Testis (tissue), 3 donors: Measurements from ENCODE around the gene ZNF273. TPM values are rescaled to one million over a fixed set of nuclear protein-coding genes. Genes with fewer than 3 reads are reported as not detected.

Experiments used
- DNase-seq: peaks from one replicate; pipeline ENCODE4 v3.0.0-alpha.2; 2019
- H3K27ac ChIP-seq, 2 donors: fragments of 200-600 bp; sonication (generic); one replicate each; pipeline ENCODE4 v1.5.1; 2019
- H3K27me3 ChIP-seq: fragments of 200-600 bp; sonication (generic); one replicate; pipeline ENCODE4 v1.5.1; 2019
- H3K36me3 ChIP-seq: fragments of 200-600 bp; sonication (generic); one replicate; pipeline ENCODE4 v1.5.1; 2017; ENCODE audit warnings: low read depth; ENCODE audit errors: missing control alignments
- H3K4me1 ChIP-seq: fragments of 200-600 bp; sonication (generic); one replicate; pipeline ENCODE4 v1.5.1; 2019
- H3K4me3 ChIP-seq, 2 donors: fragments of 200-600 bp; sonication (generic); one replicate each; pipeline ENCODE4 v1.5.1; 2017 to 2019
- H3K9me3 ChIP-seq: fragments of 200-600 bp; sonication (generic); one replicate; pipeline ENCODE4 v1.5.1; 2017
- POLR2A ChIP-seq: fragments of 450-650 bp; IDR thresholded peaks from one replicate; pipeline ENCODE4 v1.6.1; 2017; ENCODE audit warnings: antibody characterized with exemption, mild to moderate bottlenecking, moderate library complexity
- WGBS, 2 donors: methylation state at CpG; one replicate each; pipeline ENCODE4 v1.1.5; 2018; 5-methylcytosine and 5-hydroxymethylcytosine counted together
- intact Hi-C: fragments of 100-400 bp; cut with DNase I; formaldehyde crosslinking; loops from one replicate; pipeline ENCODE4 v1.15.1; 2023; ENCODE audit warnings: low total_unique reads
- polyA plus RNA-seq: library from polyadenylated mRNA; stranded (reverse); fragments of 350-450 nt; fragmentation: Illumina TruSeq; extraction: RNeasy Lipid Tissue Mini Kit (QIAGEN cat#74804); gene quantifications from one replicate; pipeline ENCODE4 v1.2.3, GENCODE V29; 2014; ENCODE audit warnings: low read depth, low replicate concordance; ENCODE audit not compliant: insufficient read depth
- total RNA-seq, 2 donors: library from RNA; depleted of rRNA; stranded (reverse); fragments of >200 nt; gene quantifications; one replicate each; pipeline ENCODE4 v1.2.3, GENCODE V29; 2016
- TF ChIP-seq, protein P1 (sequence below), 3 experiments: fragments of 450-650 bp in 2 of 3; fragments of 200-600 bp in 1 of 3; sonication (generic) in 1 of 3; IDR thresholded peaks; one replicate each; pipeline ENCODE4 v1.5.1; 2016 to 2019; ENCODE audit warnings: antibody characterized with exemption in 3 of 3, mild to moderate bottlenecking in 2 of 3, moderate library complexity in 1 of 3

Gene ZNF273
- total and polyA plus RNA-seq, 3 donors from 2014 or later = 10.6 to 36.0 (median 13.6) TPM

DNA sequence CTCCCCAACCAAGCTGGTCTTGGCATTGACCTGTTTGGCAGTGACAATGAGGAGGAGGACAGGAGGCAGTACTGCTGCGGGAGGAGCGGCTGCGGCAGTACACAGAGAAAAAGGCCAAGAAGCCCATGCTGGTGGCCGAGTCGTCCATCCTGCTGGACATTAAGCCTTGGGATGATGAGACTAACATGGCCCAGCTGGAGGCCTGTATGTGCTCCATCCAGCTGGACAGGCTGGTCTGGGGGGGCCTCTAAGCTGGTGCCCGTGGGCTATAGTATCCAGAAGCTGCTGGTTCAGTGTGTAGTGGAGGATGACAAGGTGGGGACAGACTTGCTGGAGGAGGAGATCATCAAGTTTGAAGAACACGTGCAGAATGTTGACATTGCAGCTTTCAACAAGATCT lies 39.1 kb upstream of the ZNF273 start:
- H3K36me3 ChIP-seq = no peaks in the 10 kb centered on the region
- intact Hi-C loops = no loop called here
- DNase-seq = no peak
- no peak overlapping the region for H3K4me3 ChIP-seq
- no peak for TF ChIP-seq POLR2A
- TF ChIP-seq, protein P1, sequence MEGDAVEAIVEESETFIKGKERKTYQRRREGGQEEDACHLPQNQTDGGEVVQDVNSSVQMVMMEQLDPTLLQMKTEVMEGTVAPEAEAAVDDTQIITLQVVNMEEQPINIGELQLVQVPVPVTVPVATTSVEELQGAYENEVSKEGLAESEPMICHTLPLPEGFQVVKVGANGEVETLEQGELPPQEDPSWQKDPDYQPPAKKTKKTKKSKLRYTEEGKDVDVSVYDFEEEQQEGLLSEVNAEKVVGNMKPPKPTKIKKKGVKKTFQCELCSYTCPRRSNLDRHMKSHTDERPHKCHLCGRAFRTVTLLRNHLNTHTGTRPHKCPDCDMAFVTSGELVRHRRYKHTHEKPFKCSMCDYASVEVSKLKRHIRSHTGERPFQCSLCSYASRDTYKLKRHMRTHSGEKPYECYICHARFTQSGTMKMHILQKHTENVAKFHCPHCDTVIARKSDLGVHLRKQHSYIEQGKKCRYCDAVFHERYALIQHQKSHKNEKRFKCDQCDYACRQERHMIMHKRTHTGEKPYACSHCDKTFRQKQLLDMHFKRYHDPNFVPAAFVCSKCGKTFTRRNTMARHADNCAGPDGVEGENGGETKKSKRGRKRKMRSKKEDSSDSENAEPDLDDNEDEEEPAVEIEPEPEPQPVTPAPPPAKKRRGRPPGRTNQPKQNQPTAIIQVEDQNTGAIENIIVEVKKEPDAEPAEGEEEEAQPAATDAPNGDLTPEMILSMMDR (IDR thresholded peaks at IDR 0.05) = no peak
- 77 to 85% methylated on average over 6 to 7 of the region's 7 CpGs for WGBS, 2 donors
- no peaks in the 10 kb centered on the region for H3K27me3 ChIP-seq
- H3K4me1 ChIP-seq = no peaks in the 10 kb centered on the region
- H3K9me3 ChIP-seq = no peaks in the 10 kb centered on the region
- no peak overlapping the region for H3K27ac ChIP-seq

DNA sequence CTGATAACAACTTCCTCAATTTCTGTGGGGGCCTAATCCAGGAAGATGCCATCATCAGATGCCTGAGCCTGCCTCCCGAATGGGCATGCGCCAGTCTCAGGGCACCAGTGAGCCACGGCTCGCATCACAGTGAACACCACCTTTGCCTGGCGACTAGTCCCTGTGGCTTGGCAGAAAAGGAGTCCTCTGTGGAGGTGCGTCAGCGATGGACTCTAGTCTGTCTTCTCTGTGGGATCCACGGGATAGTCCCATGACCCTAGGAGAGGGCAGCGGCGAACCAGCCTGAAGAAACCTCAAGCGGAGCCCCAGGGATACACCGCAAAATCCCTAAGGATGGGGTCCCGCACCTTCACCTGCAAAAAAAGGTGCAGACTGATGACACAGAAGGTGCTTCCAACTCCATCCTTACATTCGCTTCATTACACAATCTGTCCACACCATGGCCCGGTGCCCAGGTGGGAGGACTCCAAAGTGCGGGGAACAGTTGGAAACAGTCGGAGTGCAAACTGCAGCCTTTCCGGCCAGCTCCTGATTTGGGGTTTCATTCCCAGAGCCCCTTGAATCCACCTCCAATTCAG lies 35.1 kb upstream of the ZNF273 start:
- 72 to 75% methylated on average over 15 to 18 of the region's 18 CpGs for WGBS, 2 donors
- no peak for DNase-seq

DNA sequence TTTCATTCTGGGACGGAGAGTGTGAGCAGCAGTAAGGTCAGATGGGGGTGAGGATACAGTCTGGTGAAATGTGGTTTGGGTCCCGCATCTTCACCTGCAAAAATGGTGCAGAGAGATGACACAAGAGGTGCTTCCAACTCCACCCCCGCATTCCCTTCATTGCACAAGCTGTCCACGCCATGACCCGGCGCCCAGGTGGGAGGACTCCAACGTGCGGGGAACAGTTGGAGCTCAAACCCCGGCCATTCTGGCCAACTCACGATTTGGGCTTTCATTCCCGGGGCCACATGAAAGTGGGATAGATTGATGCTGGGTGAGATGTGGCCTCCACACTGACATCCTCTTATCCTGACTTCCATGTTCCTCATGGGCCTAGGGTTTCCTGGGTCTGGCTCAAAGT lies 34.6 kb upstream of the ZNF273 start:
- TF ChIP-seq POLR2A = no peak
- TF ChIP-seq, protein P1 (IDR thresholded peaks at IDR 0.05) = no peak
- H3K27me3 ChIP-seq = no peaks in the 10 kb centered on the region
- no peaks in the 10 kb centered on the region for H3K36me3 ChIP-seq
- no peak overlapping the region for H3K27ac ChIP-seq
- no peaks in the 10 kb centered on the region for H3K4me1 ChIP-seq
- 64 to 77% methylated on average over 9 to 11 of the region's 11 CpGs for WGBS, 2 donors
- no peaks in the 10 kb centered on the region for H3K9me3 ChIP-seq
- intact Hi-C loops = no loop called here
- no peak overlapping the region for H3K4me3 ChIP-seq
- DNase-seq = no peak

More for the DNA sequence above, 35.1 kb upstream of the ZNF273 start:
- H3K9me3 ChIP-seq = no peaks in the 10 kb centered on the region
- intact Hi-C loops = no loop called here
- no peaks in the 10 kb centered on the region for H3K27me3 ChIP-seq
- H3K4me3 ChIP-seq = no peak overlapping the region
- H3K4me1 ChIP-seq = no peaks in the 10 kb centered on the region
- TF ChIP-seq, protein P1 (IDR thresholded peaks at IDR 0.05) = no peak
- no peak for TF ChIP-seq POLR2A
- H3K27ac ChIP-seq = no peak overlapping the region
- no peaks in the 10 kb centered on the region for H3K36me3 ChIP-seq

DNA sequence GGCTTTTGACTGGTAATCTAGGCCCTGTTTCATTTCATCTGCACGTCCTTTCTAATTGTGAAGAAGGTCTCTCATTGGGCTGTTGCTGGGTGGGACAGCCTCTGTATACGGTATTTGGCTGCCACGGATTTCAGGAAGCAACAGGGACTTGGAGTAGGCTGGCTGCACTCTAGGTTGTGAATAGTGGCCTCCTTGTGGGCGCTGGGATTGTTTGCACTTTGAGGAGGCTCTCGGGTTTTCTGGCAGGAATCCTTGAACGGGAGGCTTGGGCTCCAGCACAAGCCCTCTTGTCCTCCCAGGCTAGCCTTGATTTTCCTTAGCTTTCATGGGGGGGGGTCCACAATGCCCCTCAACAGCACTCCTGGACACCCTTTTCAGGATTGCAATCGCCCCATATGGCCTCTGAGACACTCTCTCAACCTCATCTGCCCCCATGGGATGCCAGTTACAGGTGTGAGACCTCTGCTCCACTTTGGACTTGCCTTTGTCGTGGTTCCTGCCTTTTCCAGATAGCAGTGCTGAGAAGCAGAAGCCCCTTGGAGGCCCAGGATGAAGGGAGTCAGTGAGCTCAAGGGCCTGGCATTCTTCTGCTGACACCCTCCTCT lies 33.9 kb upstream of the ZNF273 start:
- H3K4me3 ChIP-seq = no peak overlapping the region
- no peak for DNase-seq
- no peak for TF ChIP-seq POLR2A
- TF ChIP-seq, protein P1 (IDR thresholded peaks at IDR 0.05) = no peak
- H3K27ac ChIP-seq = no peak overlapping the region
- no peaks in the 10 kb centered on the region for H3K4me1 ChIP-seq
- no peaks in the 10 kb centered on the region for H3K27me3 ChIP-seq
- no peaks in the 10 kb centered on the region for H3K9me3 ChIP-seq
- H3K36me3 ChIP-seq = no peaks in the 10 kb centered on the region
- intact Hi-C loops = no loop called here
- 36 to 66% methylated on average over 8 of the region's 8 CpGs for WGBS, 2 donors
